SK-N-SH (cell line): ENCODE measurements around the gene BCL6B. TPM values are rescaled to one million over a fixed set of nuclear protein-coding genes. Genes with fewer than 3 reads are reported as not detected.

Source experiments
- CTCF ChIA-PET: fragments of 300-600, 350-600 bp; formaldehyde crosslinking; extraction: SDS; loops from one replicate; lab custom pipeline; 2021; lab: Yijun Ruan, JAX
- POLR2A ChIA-PET: fragments of 350-600 bp; sonication (Branson Sonifier 250); formaldehyde crosslinking; extraction: SDS; loops from one replicate; lab custom pipeline; 2020; ENCODE audit warnings: antibody characterized with exemption, inconsistent platforms; lab: Yijun Ruan, JAX
- DNase-seq: peaks from one replicate; pipeline ENCODE4 v3.0.0; 2012
- H2AFZ ChIP-seq: fragments of 200-600 bp; sonication (generic); 2 replicates; pipeline ENCODE4 v1.8.1; 2016; ENCODE audit warnings: antibody characterized with exemption, mild to moderate bottlenecking, low read depth
- H3F3A ChIP-seq: fragments of 200-600 bp; sonication (generic); replicated peaks from 2 replicates; pipeline ENCODE3; 2016; ENCODE audit warnings: antibody characterized with exemption, mild to moderate bottlenecking; ENCODE audit not compliant: insufficient read depth
- H3K27ac ChIP-seq, 2 experiments: fragments of 200-500 bp in 1 of 2; fragments of 200-600 bp in 1 of 2; sonication (Bioruptor generic) in 1 of 2; sonication (generic), shearing (Covaris generic) in 1 of 2; 2 replicates each; pipeline versions ENCODE4 v1.5.1 to v1.6.1; 2014 to 2016; ENCODE audit warnings: low read depth in 2 of 2, inconsistent platforms in 1 of 2, low read length in 1 of 2, mild to moderate bottlenecking in 1 of 2, mixed read lengths in 1 of 2
- H3K27me3 ChIP-seq: fragments of 200-600 bp; sonication (generic), shearing (Covaris generic); 2 replicates; pipeline ENCODE4 v1.6.1; 2016; ENCODE audit warnings: mixed run types; ENCODE audit not compliant: insufficient read depth
- H3K36me3 ChIP-seq, 2 experiments: fragments of 200-500 bp in 1 of 2; fragments of 200-600 bp in 1 of 2; sonication (Bioruptor generic) in 1 of 2; sonication (generic) in 1 of 2; replicated peaks in 1 of 2; 2 replicates each; pipeline versions ENCODE3 to v1.5.1; 2014 to 2016; ENCODE audit warnings: low read length in 1 of 2, mild to moderate bottlenecking in 1 of 2; ENCODE audit not compliant: insufficient read depth in 2 of 2, control insufficient read depth in 1 of 2
- H3K4me1 ChIP-seq, 2 experiments: fragments of 200-500 bp in 1 of 2; fragments of 200-600 bp in 1 of 2; sonication (Bioruptor generic) in 1 of 2; sonication (generic), shearing (Covaris generic) in 1 of 2; 2 replicates each; pipeline versions ENCODE4 v1.5.1 to v1.6.1; 2014 to 2016; ENCODE audit warnings: low read depth in 1 of 2, low read length in 1 of 2, mixed run types in 1 of 2; ENCODE audit not compliant: insufficient read depth in 2 of 2, control insufficient read depth in 1 of 2
- H3K4me2 ChIP-seq: fragments of 200-600 bp; sonication (generic), shearing (Covaris generic); 2 replicates; pipeline ENCODE4 v1.6.1; 2017; ENCODE audit warnings: mixed run types
- H3K4me3 ChIP-seq, 2 experiments: fragments of 200-500 bp in 1 of 2; fragments of 200-600 bp in 1 of 2; sonication (Bioruptor generic) in 1 of 2; sonication (generic), shearing (Covaris generic) in 1 of 2; 2 replicates each; pipeline versions ENCODE4 v1.5.1 to v1.8.1; 2014 to 2016; ENCODE audit warnings: low read depth in 2 of 2, inconsistent platforms in 1 of 2, low read length in 1 of 2, mild to moderate bottlenecking in 1 of 2, mixed read lengths in 1 of 2, moderate library complexity in 1 of 2
- H3K79me2 ChIP-seq: fragments of 200-600 bp; sonication (generic); 2 replicates; pipeline ENCODE4 v1.8.1; 2017; ENCODE audit warnings: mild to moderate bottlenecking; ENCODE audit not compliant: insufficient read depth
- H3K9ac ChIP-seq: fragments of 200-600 bp; sonication (generic); 2 replicates; pipeline ENCODE4 v1.6.1; 2017; ENCODE audit warnings: mixed run types
- H3K9me2 ChIP-seq: fragments of 200-600 bp; sonication (generic); 2 replicates; pipeline ENCODE4 v1.6.1; 2017; ENCODE audit warnings: mixed run types
- H3K9me3 ChIP-seq: fragments of 200-600 bp; sonication (generic); 2 replicates; pipeline ENCODE4 v1.6.1; 2017; ENCODE audit warnings: mixed run types, mild to moderate bottlenecking, moderate library complexity
- H4K20me1 ChIP-seq: fragments of 200-600 bp; sonication (generic); 2 replicates; pipeline ENCODE4 v1.6.1; 2017; ENCODE audit warnings: mild to moderate bottlenecking, mixed run types; ENCODE audit not compliant: insufficient read depth
- CHD2 ChIP-seq: fragments of 150-350 bp; IDR thresholded peaks from 2 replicates; pipeline ENCODE4 v1.6.1; 2018; ENCODE audit warnings: low read length; ENCODE audit not compliant: partially characterized antibody
- CTCF ChIP-seq: fragments of 200-600 bp; sonication (generic); IDR thresholded peaks from 2 replicates; pipeline ENCODE4 v1.6.1; 2017; ENCODE audit warnings: antibody characterized with exemption, mild to moderate bottlenecking, moderate library complexity
- ELF1 ChIP-seq: IDR thresholded peaks from 2 replicates; pipeline ENCODE4 v1.4.0; 2012
- FOXJ3 ChIP-seq: sonication (generic); formaldehyde crosslinking; IDR thresholded peaks from 2 replicates; pipeline ENCODE4 v1.5.1; 2020; ENCODE audit warnings: mild to moderate bottlenecking, missing genetic modification reagents
- GABPA ChIP-seq: IDR thresholded peaks from 2 replicates; pipeline ENCODE4 v1.4.0; 2012; ENCODE audit warnings: low read depth, mild to moderate bottlenecking
- IRF3 ChIP-seq: fragments of 150-350 bp; IDR thresholded peaks from 2 replicates; pipeline ENCODE4 v1.6.1; 2016; ENCODE audit warnings: mild to moderate bottlenecking, low read depth, low read length
- JUND ChIP-seq: IDR thresholded peaks from 2 replicates; pipeline ENCODE4 v1.4.0; 2012
- MAX ChIP-seq: IDR thresholded peaks from 2 replicates; pipeline ENCODE4 v1.4.0; 2012; ENCODE audit warnings: low read depth
- MXI1 ChIP-seq: IDR thresholded peaks from 2 replicates; pipeline ENCODE4 v1.6.1; 2012; ENCODE audit warnings: mild to moderate bottlenecking, low read depth, low read length, improper control_type of control experiment
- NFIC ChIP-seq: IDR thresholded peaks from 2 replicates; pipeline ENCODE4 v1.4.0; 2012; ENCODE audit warnings: borderline replicate concordance
- NRF1 ChIP-seq: IDR thresholded peaks from 2 replicates; pipeline ENCODE4 v1.6.1; 2012; ENCODE audit warnings: low read depth, mild to moderate bottlenecking, low read length
- POLR2AphosphoS5 ChIP-seq: IDR thresholded peaks from 2 replicates; pipeline ENCODE4 v1.6.1; 2012; ENCODE audit warnings: low read depth, low read length
- SIN3A ChIP-seq: IDR thresholded peaks from 2 replicates; pipeline ENCODE4 v1.6.1; 2012; ENCODE audit warnings: low read depth, mild to moderate bottlenecking, low read length, moderate library complexity, borderline replicate concordance
- TAF1 ChIP-seq: IDR thresholded peaks from 2 replicates; pipeline ENCODE4 v1.6.1; 2012; ENCODE audit warnings: low read depth, mild to moderate bottlenecking, low read length, moderate library complexity, borderline replicate concordance
- USF2 ChIP-seq: fragments of 150-350 bp; IDR thresholded peaks from 2 replicates; pipeline ENCODE4 v1.6.1; 2017; ENCODE audit warnings: antibody characterized with exemption, low read length, low read depth, borderline replicate concordance
- WGBS: methylation state at CpG from one replicate; pipeline ENCODE4 v1.1.6; 2017; ENCODE audit warnings: low lambda C conversion rate; 5-methylcytosine and 5-hydroxymethylcytosine counted together
- polyA plus RNA-seq, 3 experiments: library from polyadenylated mRNA; depleted of rRNA; stranded (reverse); fragments of >200 nt; gene quantifications; 2 replicates each; pipeline ENCODE4 v1.2.3, GENCODE V29; 2012
- TF ChIP-seq, protein P1 (sequence below): IDR thresholded peaks from 2 replicates; pipeline ENCODE4; 2012

The BCL6B gene
- polyA plus RNA-seq, 1 of the 3 experiments (the other 2 are of a cell fraction), result 0.02 TPM

DNA sequence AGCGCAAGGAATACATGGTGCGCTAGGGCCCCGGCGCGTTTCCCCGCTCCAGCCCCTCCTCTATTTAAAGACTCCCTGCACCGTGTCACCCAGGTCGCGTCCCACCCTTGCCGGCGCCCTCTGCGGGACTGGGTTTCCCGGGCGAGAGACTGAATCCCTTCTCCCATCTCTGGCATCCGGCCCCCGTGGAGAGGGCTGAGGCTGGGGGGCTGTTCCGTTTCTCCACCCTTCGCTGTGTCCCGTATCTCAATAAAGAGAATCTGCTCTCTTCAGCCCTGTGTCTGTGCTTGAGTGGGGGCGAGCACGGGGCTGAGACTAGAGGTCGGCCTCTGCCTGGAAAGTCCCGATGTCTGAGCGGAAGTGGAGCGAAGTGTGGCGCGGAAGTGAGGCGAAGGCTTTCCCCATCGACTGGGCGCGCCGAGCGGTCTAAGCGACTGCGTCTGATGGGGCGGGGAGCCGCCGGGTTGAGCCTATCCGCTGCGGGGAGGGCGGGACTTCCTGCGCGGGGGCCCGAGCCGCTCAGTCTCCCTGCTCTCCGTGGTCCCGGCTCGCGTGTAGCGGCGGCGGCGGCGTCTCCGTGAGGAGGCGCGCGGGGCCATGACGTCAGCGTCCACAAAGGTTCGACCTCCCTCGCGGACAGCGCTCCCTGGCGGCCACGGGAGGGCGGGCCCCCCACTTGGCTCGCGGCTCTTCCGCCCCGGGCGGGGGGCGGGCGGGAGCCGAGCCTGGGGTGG, 8.4 kb upstream of the BCL6B start:
- WGBS, result 2% methylated on average over 25 of the region's 75 CpGs
- no peak overlapping the region for H2AFZ ChIP-seq
- H3K27ac ChIP-seq, result peak overlapping the region; percentile 95
- no peaks in the 10 kb centered on the region for H3K9me3 ChIP-seq
- H3K9ac ChIP-seq, result peak overlapping the region; percentile 97
- POLR2A ChIA-PET, result no interaction called here
- no peaks in the 10 kb centered on the region for H3K27me3 ChIP-seq
- H4K20me1 ChIP-seq, result no peaks in the 10 kb centered on the region
- peaks cover 12% of the 10 kb centered on the region for H3F3A ChIP-seq
- peaks cover 46% of the 10 kb centered on the region for H3K79me2 ChIP-seq
- peak; percentile 94 for DNase-seq
- TF ChIP-seq FOXJ3 (CRISPR knock-in tag) (peak; percentile 72; the same call in 1 of the 2 replicates), ELF1 (peak; percentile 76), TAF1 (peak; percentile 55; the same call in 1 of the 2 replicates), POLR2AphosphoS5 (peak; percentile 91), CHD2 (peak; percentile 63), USF2 (no peak), NRF1 (peak; percentile 62), MXI1 (peak; percentile 81), MAX (peak; percentile 68), JUND (no peak), GABPA (peak; percentile 84), NFIC (peak; percentile 10; the same call in 1 of the 2 replicates), SIN3A (0 out of 2 replicates have a peak, but pooled peaks have one; percentile 33), CTCF (peak; percentile 61), IRF3 (no peak)
- TF ChIP-seq, protein P1, sequence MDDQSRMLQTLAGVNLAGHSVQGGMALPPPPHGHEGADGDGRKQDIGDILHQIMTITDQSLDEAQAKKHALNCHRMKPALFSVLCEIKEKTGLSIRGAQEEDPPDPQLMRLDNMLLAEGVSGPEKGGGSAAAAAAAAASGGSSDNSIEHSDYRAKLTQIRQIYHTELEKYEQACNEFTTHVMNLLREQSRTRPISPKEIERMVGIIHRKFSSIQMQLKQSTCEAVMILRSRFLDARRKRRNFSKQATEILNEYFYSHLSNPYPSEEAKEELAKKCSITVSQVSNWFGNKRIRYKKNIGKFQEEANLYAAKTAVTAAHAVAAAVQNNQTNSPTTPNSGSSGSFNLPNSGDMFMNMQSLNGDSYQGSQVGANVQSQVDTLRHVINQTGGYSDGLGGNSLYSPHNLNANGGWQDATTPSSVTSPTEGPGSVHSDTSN, result peak; percentile 50
- TF ChIP-seq, all 33 proteins: peak for 13
- CTCF ChIA-PET, result interaction anchor here (1.0 kb wide), 1 partner anchor 9 kb away, joined by 5 read pairs; the partner anchor contains the start of gene BCL6B
- Histone ChIP-seq H3K4me1 (peaks cover 12 to 36% of the 10 kb centered on the region in 2 experiments; a peak in 2 of 4 replicates), H3K4me3 (peak overlapping the region; percentile 78 to 85), H3K4me2 (peak overlapping the region; percentile 83), H3K36me3 (peaks cover 0 to 7% of the 10 kb centered on the region in 2 experiments), H3K9me2 (no peaks in the 10 kb centered on the region)
